ENCODE measurements around the gene CCDC13.
A peak's percentile ranks its signal among the peaks of the same experiment; 100 is the strongest.

The CCDC13 gene

DNA sequence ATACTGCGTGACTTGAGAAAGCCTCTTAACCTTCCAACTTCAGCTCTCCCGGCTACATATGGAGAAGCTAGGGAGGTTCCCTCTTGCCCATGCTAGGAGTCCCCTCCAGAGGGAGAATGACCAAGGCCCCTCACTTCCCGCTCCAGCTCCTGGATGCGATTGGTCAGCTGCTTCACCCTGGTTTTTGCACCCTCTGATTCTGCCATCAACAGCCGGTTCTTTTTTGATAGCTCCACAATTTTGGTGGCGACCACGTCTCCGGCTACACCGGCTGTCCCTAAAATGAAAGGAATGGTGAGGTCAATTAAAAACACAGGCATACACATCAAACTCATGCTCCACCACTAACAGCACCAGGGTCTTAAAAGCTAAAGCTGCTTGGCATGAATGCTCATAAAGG is 20.6 kb downstream of the CCDC13 start:
- DNase-seq (ENCODE audit: low spot score) = no peak

DNA sequence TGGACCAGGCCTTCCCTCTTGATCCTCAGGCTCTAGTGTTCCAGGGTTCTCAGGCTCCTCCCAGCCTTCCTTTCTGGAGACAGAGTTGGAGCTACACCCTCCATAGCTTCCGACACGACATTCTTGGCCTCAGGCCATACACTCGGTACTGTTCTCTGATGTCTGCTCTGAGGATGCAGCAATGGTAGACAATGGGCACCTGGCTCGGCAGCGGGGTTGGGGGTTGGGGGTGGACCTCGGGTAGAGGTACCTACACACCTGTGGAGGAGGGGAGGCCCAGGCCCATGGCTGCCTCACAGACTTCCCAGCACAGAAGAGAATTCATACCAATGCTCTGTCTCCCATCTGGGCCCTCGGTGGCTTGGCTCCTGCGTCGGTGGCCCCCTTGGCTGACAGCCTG is 21.4 kb downstream of the CCDC13 start:
- DNase-seq (ENCODE audit: low spot score) = no peak

DNA sequence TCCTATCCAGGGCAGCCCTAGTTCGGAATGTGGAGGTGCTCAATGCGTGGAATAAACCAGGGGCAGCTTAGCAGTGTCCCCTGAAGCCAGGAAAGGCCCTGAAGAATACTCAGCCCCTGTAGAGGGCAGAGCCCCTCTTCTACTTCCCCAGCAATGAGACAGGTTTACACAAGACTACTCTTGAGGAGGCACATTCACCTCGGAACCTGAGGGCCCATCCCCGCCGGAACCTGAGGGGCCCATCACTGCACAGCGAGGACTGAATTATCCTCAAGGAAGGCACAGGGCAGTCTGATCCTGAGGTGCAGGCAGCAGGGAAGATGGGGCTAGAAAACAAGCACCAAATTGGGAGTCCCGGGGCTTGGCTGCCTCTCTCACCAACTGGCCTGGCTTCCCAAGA is 22.2 kb downstream of the CCDC13 start:
- no peak for DNase-seq (ENCODE audit: low spot score)

DNA sequence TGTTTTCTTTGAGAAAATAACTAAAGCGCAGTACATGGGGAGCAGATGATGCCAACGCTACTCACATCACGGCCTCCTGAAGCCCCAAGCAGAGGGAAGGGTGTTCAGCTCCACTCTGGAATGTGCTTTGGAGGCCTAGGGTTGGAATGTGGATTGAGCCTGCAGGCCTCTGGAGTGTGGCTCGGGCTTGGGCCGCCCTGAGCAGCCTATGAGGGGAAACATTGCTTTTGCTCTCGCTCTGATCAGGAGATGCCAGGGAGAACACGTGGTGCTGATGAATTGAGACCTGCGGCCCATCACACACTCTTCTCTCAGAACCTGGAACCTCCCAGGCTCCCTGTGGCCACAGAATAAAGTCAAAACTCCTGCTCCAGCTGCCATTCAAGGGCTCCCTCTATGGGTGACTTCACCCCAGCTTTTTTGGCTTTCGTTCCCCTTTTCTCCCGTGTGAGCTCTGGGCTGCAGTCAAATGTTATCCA is 23.3 kb downstream of the CCDC13 start:
- DNase-seq (ENCODE audit: low spot score) = peak; percentile 40

DNA sequence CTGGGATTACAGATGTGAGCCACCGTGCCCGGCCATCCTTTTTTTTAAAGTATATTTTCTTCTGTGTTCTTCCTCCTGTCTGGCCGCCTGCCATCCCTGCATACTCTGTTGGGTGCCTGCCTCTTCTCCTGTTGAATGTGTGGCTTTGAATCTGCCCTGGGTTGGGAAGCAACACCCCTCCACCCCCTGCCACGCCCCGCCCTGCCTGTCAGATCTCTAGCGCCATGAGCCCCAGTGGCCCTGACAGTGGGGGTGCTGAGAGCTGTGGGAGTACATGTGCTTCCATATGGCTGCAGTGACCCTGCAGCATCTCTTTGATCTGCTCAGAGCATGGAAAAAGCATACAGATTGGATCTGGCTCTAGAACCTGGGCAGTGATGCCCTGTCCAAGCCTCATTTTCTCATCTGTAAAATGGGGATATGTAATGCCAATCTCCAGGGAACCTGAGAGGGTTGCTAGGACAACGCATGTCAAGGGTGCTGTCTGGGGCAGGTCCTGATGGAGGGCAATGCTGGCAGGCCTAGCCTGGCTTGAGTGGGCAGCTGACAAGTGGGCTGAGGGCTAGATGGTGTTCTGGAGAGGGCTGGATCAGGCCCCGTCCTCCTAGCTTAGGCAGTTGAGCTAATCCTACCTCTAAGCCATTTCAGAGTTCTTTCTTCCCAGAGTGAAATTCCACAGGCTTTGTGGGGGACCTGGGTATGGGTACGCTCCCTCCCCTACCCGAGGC is 23.9 kb downstream of the CCDC13 start:
- DNase-seq (ENCODE audit: low spot score) = no peak

DNA sequence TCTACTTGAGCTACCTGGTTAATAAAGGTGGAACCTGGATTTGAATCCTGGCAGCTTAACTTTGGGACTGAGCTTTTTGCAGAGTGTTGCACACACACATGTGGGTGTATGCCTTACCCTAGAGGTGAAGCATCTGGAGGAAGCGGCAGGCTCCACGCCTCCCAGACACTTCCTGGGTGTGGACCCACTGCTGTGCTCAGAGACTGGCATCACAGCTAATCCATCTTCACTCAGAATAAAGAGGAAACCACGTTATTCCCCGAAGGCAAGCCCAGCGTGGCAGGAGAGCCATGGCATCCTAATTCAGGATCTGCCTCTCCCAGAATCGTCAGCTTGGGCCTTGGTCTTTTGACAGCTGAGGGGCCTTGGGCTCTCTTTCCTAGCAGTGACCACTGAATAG is 25.5 kb downstream of the CCDC13 start:
- DNase-seq (ENCODE audit: low spot score) = no peak

DNA sequence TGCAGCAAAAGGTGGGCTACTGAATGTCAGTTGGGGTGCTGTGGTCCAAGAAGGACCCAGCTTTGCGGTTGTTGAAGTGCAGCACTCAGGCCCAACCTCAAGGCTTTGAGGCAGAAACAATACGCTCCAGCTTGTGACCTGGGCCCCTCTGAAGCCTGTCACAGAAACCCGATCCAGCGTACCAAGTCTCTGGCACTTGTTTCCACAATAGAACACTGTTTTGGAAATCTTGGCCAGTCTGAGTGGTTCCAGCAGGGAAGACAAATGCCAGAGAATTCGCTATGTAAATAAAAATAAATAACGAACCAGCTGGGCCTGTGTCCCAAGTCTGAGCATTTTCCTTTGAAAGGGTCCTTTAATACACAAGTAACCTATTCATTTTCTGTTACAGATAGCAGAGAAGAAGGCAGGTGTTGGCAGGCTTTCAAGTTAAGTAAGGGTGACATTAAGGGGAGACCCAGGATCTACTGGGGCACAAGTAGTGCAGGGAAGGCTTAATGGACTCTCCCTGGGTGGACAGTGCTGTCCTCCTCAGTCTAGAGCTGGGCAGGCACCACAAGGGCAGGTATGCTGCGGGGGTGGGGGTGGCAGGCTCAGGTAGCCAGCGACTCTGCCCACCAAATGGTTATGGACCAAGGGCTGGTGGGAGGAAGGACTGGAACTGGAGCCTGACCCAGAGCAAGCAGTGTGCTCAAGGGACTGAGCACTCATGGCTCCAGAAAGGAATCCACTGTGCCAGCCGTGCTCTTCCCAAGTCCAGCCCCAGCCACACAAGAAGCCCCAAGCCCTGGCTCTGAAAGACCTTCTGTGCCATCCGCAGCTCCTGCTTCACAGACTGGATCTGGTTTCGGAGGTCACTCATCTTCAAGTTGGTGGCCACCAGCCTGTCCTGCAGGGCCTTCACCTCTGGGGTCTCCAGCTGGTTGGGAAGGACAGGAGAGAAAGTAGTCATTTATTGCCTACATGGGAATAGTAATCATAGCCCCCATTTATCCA is 26.3 kb downstream of the CCDC13 start:
- no peak for DNase-seq (ENCODE audit: low spot score)

DNA sequence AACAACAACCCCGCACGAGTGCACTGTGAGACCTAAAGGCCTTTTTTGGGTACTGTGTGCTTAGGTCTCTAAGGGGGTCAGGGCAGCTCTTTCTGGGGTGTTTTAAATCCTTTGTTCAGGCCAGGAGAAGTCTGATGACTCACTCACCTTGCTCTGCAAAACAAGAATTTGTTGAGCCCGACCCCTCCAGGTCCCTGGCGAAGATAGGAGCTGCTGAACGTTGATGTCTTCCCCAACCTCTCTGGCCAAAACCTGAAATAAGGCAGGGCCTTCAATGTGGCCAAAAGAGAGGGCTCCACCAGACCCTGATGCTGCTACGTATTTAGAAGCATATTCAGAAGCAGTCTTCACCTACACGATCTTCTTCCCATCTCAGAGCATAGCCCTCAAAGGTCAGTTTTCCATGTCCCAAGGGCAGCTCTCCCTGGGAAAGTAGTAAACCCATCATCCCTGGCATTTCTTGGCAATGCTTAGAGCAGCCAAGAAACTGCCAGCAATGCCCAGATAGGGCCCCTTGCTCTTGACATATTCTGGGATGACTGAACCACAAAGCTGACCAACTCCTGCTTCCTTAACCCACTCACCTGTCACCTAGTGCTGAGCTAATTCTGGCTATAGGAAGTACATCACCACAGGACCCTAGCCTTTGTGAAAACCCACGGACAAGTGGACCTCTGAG is 27.1 kb downstream of the CCDC13 start:
- DNase-seq (ENCODE audit: low spot score) = no peak

DNA sequence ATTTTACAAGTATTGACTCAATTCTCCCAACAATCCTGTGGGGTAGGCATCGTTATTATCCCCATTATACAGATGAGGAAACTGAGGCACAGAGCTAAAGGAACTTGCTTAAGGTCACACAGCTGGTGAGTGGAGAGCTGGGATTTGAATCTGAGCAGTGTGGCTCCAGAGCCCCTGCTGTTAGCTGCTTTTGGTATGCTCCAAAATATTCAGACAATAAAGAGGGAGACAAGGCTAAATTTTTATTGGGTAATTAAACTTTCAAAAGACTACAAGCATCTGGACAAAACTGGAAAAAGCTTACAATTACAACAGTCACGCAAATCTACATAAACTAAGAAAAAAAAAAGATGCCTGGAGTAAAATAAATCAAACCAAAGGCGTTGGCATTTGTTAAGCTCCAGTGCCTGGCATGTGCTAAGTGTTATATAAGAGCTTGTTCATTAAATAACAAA is 27.7 kb downstream of the CCDC13 start:
- DNase-seq (ENCODE audit: low spot score) = no peak

DNA sequence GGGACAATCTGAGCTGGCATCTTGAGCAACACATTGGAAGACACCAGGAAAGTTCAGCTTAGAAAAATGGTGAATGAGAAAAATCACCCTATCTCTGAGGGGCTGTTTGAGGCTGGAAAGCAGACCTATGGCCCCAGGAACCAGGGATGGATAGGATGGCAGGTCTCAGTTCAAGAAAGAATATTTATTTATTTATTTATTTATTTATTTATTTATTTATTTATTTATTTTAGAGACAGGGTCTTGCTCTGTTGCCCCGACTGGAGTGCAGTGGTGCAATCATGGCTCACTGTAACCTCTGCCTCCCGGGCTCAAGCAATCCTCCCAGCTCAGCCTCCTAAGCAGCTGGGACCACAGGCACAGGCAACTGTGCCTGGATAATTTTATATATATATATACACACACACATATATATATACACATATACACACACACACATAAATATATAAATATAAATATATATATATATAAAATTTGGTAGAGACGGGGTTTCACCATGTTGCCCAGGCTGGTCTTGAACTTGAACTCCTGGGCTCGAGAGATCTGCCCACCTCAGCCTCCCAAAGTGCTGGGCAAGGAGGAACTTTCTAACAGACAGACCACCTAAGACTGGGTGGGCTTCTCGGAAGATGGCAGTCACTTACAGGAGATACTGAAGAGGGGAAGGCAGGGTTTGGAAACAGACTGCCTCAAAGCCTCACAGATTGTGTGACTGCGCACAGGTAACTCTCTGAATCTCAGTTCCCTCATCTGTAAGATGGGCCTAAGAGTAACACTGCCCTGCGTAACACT is 29.7 kb downstream of the CCDC13 start:
- no peak for DNase-seq (ENCODE audit: low spot score)

DNA sequence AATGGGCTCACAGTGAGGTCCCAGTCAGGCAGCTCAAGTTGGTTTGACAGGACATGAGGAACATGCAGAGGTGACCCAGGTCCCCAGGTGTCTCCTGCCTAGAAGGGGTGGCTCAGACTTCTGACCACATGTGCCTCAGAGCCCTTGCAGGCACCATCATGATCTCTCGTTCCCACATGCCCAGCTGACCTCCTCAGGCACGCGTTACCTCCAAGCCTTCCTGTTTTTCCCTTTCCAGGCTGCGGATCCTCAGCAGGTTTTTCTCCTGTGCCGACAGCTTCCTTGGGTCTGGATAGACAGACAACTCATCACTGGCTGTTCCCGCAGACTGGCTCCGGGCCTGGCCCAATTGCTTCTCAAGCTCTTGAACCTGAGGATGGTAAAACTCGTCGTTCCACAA is 30.4 kb downstream of the CCDC13 start:
- no peak for DNase-seq (ENCODE audit: low spot score)

DNA sequence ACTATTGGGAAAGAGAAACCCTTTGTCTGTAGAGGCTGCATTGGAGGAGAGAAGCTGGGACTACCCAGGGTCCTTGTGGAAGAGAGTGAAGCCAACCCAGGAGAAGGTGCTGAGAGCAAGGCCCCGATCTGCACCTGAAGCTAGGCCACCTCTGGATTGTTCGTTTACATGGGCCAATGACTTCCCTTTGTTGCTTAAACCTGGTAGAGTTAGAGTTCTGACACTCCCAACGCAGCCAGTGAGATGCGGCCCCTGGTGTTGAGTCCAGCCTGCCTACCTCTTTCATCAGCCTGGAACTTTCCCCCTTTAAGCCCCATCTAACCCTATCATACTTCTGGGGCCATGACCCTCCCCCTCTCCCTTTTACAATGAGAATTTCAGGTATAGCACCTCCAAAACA is 30.8 kb downstream of the CCDC13 start:
- DNase-seq (ENCODE audit: low spot score) = no peak

DNA sequence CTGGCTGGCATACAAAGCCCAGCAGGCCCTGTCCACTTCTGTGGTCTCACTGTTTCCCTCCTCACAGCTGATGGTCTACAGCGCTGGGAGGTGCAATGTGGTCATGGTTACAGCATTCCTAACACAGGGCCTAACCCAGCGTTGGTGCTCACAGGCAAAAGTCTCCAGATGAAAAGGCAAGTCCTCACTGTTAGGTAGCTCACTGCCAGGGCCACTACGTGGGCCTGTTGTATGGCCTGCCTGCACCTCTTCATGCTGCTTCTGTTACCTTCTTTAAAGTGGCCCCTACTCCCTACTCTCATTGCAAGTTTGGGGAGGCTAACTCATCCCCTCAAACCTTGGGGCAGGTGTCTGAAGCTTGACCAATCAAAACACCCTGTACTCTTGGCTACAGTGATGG is 31.3 kb downstream of the CCDC13 start:
- no peak for DNase-seq (ENCODE audit: low spot score)

DNA sequence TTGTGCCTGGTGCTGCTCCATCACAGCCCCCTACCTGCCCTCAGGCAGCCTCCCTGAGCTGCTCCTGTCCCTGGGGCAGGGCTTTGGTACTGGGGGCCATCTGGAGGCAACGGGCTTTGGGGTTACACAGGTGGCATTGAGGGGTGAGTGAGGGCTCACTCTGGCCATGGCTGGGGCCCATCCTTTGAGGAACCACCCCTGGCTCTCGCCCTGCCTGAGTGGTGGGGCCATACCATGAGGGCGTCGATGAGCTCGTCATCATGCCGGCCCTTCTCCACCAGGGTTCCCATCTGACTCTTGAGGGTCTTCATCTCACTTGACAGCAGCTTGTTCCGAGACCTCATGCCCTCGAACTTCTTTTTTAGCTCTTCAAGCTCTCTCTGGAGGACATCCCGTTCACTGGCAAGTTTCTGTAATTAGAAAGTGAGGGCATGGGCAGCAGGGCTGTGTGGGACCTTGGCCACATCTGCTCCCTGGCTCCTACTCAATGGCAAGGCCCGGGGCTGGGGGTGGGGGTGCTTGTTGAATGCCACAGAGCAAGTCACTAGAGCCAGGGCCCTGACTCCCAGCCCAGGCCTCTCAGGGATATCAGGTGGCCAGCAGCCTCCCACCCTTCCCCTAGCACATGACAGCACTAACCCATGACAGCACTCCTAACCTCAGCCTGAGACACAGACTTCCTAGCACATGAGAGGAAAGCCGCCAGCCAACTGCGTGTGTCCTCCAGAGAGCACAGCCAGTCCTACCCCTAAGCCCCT is 33.5 kb downstream of the CCDC13 start:
- no peak for DNase-seq (ENCODE audit: low spot score)

DNA sequence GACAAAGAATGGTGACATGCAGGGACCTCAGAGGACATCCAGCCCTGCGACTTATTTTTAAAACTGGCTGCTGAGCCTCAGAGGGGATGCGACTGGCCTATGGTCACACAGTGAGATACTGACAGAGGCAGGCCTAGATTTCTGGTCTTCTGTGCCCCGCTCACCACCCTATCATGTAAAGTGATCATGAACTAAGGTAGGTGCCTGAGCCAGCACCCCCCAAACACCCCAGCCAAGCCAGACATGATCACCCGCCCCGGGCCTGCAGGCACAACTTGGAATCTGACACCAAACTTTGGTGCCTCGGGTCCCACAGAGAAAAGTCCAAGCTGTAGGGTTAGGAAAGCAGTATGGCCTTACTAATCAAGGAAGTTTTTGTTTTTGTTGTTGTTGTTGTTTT is 36.5 kb downstream of the CCDC13 start:
- DNase-seq (ENCODE audit: low spot score) = no peak

DNA sequence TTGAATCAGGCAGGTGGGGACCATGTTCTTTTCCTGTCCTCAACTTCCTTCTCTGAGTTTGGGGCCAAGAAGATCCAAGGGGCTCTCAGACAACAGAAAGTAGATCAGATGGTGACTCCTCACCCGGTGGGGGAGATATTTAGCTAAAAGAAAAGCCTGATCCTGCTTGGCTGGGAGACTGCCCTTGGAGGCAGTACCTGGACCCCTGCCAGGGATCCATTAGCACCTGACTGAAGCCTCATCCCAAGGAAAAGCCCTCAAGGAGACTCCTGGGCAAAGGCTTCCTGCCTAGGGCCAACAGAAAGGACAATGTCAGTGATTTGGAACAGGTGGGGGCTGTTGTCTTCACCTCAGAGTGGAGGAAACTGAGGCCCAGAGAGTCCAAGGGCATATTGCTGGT is 37.0 kb downstream of the CCDC13 start:
- no peak for DNase-seq (ENCODE audit: low spot score)

DNA sequence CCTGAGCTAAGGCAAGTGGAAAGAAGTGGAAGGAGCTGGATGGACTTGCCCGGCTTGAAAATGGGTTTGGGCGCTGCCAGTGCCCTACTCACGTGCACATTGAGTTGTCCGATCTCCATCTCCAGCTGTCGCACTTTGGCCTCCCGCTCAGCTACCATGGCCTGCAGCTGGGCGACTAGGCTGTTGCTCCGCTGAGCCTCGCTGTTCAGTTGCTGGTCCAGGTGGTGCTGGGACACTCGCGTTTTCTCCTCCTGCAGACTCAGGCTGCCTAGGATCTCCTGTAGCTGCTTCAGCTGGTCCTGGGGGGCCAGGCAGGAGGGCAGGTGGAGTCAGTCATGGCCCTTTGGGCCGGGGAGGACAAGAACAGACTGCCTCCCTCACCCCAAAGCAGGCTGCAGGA is 37.4 kb downstream of the CCDC13 start:
- no peak for DNase-seq (ENCODE audit: low spot score)

DNA sequence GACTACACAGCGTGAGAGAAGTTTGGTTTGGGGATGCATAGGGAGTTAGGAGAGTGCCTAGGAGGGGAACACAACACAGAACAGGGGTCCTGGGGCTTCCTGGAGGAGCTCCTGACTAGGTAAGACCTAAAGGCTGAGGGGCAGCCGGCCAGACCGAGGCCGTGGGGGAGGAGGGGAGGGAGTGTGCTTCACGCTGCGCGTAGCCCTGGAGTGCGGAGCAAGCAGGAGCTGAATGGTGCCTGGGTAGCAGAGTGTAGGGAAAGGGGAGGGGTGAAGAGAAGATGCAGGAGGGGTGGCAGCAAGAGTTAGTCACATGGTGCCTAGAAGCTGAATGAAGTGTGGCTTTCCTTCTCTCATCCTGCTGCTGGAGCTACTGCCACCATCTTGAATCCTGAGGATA is 38.0 kb downstream of the CCDC13 start:
- DNase-seq (ENCODE audit: low spot score) = no peak

DNA sequence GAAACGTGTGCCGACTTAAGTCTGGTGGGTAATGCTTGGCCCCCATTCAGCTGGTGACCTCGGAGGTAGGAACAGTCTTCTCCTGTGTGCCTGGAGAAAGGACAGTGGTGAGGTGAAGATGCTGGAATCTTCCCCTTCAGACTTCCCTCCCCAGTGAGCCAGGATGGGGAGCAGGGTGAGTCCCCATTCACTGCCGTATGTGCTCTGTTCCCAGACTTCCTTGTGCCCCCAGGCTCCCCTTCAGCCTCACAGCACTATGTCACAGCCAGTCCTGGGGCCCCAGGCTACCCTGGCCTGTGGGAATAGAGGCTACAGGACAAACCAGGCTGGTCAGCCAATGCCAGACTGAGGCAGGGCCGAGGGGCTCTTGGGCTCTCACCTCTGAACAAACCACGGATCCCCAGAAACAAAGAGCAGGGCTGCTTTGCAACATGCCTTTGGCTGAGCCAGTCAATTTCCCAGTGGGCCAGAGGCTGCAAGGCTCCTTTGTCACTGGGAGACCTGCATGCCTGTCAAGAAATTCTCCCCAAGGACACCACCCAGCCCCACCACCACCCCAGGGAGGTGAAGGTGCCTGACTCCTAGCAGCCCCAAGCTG is 38.7 kb downstream of the CCDC13 start:
- DNase-seq (ENCODE audit: low spot score) = no peak

DNA sequence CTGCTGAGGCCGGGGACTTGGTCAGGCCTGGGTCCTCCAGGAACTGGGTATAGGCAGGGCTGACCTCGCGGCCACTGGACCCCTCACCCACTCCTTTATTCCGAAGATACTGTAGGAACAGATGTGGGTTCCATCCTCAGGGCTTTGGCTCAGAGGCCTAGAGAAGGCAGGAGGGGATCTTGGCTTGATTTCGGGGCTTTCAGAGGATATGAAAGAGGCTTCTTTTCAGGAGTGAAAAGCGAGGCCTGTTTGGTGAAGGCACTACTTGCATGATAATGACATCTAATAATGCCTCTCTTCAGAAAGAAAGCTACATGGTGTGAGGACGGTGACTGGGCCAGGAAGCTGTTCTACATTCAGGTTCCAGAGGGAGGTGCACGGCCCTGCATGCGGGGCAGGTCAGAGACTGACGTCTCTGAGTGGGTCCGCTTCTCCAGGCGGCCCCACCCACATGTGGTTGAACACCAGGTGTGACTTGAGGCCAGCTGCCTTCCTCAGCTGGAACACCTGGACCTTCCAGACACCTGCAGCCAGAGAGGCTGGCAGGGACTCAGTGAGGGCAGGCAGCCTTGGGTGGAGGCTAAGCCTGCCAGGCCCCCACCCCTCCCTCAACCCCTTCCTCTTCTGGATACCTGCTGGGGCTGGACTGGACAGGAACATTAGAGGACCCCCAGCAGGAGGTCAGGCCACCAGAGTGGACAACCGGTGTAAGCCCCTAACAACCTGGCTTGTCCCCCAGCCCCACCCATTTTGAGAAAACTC is 39.4 kb downstream of the CCDC13 start:
- no peak for DNase-seq (ENCODE audit: low spot score)

All from RKO (cell line).